ENCODE results near the gene SHE.

The SHE gene

DNA sequence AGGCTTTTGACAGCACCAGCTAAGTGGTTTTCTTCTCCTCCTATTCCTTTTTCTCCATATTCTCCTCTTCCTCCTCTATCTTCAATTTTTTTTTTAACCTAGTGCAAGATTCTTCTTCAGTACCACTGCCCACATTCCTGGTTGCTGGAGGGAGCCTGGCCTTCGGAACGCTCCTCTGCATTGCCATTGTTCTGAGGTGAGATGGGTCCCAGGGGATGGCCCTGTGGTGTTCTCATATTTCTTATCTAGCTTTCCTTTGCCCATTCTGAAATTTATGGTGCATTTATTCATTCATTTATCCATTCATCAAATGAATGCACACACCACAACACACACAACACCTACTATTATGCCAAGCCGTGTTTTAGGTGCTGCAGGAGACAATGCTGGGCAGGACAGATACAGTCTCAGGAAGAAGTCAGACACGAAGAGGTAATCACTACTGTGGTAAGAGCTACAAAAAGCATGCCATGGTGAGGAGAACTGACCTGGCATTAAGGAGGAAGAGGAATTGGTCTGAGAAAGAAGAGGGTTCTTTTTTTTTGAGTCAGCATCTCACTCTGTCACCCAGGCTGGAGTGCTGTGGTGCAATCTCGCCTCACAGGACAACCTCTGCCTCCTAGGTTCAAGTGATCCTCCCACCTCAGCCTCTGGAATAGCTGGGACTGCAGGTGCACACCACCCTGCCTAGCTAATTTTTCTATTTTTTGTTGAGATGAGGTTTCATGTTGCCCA, 47.7 kb downstream of the SHE start:
- TF ChIP-seq ZNF274 (IDR thresholded peaks at IDR 0.05; ENCODE audit: low read depth, low read length) = no peak

DNA sequence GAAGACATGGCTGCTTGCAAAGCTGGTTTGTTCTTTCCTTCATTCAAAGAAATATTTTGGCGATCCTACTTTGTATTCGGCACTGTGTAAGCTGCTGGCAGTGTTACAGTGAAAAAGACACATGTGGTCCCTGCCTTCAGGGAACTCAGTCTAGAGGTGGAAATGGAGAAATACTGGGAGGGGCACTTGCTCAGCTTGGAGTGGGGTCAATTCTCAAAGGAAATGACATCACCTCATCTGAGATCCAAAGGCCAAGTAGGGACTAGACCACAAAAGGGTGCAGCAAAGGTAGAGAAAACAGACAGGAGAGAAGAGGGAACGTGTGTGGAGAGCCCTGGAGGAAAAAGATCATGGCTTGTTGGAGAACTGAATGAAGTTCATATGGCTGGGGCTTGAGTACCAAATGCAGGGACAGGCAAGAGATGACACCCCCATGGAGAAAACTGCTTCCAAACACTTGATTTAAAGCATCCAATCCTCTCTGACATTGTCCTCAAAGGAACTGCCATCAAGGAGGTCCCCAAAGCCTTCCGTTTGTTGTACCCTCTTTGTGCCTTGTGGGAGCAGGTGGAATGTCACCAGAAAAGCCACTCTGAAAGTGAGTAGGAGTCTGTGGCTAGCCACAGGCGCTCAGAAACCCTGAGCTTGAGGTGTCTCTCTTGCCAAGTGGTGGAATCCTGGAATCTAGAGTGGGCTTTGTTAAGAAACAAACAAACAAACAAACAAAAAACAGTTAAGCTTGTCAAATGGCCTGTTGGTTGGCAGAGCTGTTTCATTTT, 48.4 kb downstream of the SHE start:
- no peak overlapping the region for H3K4me3 ChIP-seq (ENCODE audit: low read length)
- no peak for TF ChIP-seq ZNF274 (IDR thresholded peaks at IDR 0.05; ENCODE audit: low read depth, low read length)

More for the DNA sequence above, 47.7 kb downstream of the SHE start:
- H3K4me3 ChIP-seq (ENCODE audit: low read length) = no peak overlapping the region

DNA sequence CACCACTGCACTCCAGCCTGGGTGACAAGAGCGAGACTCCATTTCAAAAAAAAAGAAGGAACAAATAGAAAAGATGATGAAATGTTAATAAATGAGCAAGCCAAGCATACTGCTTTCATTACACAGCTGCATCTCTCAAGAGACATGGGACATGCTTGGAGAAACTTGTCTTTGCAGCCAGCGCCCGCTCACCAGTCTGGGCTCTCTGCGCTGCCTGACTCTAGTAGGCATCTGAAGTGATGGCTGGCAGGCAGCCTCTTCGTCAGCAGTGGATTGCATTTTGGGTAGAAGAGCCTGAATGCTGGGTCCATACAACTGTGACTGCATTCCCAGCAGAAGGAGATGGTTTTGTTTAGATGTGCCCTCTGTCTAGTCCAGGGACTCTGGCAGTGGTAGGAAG, 49.1 kb downstream of the SHE start:
- TF ChIP-seq ZNF274 (IDR thresholded peaks at IDR 0.05; ENCODE audit: low read depth, low read length) = no peak
- no peak overlapping the region for H3K4me3 ChIP-seq (ENCODE audit: low read length)

DNA sequence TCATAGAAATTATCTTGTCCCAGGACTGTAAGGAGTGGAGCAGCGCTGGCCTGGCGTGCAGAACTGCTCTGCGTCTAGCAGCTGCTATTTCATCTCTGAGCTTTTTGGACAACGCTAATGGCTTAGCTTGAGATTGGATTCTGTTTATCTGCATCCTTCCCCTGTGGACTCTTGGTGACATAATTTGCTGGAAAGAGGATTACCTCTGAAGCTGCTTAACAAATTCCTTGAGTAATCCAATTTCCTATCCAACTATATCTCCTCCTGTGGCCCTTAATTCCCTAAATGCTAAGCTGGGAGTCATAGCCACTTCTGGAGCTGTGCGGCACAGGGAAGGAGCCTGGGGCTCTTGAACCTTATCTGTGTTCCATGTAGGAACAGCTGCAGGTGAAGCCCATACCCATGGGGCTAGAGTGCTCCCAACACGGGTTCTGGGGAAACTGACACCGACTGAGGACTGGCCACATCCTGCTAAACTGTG, 53.8 kb downstream of the SHE start:
- TF ChIP-seq ZNF274 (IDR thresholded peaks at IDR 0.05; ENCODE audit: low read depth, low read length) = no peak
- H3K4me3 ChIP-seq (ENCODE audit: low read length) = no peak overlapping the region

DNA sequence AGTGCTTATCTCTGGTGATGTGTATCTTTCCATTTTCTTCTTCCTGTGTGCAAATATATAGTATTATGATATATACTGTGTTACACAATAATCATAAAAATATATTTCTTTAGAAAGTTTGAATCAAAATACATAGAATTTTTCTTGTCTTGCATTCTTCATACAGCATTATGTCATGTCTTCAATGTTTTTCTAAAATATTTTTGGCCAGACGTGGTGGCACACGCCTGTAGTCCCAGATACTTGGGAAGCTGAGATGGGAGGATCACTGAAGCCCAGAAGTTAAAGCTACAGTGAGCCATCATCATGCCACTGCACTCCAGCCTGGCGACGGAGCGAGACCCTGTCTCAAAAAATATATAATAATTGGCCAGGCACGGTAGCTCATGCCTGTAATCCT, 55.4 kb downstream of the SHE start:
- no peak overlapping the region for H3K4me3 ChIP-seq (ENCODE audit: low read length)
- TF ChIP-seq ZNF274 (IDR thresholded peaks at IDR 0.05; ENCODE audit: low read depth, low read length) = no peak

DNA sequence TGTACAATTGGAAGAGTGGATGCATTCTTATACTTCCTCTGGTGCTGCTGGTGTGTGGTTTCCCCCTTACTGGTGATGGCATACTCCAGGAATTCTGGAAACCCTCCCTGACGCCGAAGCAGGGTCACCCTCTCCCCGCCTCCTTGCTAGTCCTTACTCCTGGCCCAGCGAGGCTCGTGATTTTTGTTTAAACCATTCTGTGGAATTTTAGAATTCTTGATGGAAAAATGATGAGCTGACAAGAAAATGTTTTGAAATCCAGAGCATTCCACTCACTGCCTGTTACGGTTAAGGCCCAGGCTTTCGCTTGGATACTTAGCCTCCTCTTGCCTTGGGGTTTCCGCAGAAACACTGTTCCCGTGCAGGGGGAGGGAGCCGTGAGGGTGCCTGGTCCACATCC, 55.9 kb downstream of the SHE start:
- TF ChIP-seq ZNF274 (IDR thresholded peaks at IDR 0.05; ENCODE audit: low read depth, low read length) = no peak
- no peak overlapping the region for H3K4me3 ChIP-seq (ENCODE audit: low read length)

DNA sequence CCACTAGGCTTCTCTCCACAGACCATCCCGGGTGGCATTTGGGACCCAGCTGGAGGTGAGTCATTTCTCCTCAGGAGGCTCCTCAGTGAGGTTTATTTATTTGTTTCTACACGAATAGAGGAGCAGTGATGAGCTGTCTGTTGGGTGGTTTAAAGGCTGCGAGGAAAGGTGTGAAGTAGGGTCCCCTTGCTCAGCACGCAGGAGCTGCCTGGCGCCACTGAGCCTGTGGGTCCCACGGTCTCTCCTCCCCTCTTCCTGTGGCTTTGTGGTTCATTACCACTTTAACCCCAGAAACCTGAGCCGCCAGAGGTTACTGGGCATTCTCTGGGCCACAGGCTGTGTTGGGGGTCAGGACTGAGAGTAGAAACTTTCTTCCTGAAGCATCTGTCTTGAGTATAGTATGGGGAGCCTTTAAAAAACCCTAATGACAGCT, 57.2 kb downstream of the SHE start:
- TF ChIP-seq ZNF274 (IDR thresholded peaks at IDR 0.05; ENCODE audit: low read depth, low read length) = no peak
- H3K4me3 ChIP-seq (ENCODE audit: low read length) = no peak overlapping the region

DNA sequence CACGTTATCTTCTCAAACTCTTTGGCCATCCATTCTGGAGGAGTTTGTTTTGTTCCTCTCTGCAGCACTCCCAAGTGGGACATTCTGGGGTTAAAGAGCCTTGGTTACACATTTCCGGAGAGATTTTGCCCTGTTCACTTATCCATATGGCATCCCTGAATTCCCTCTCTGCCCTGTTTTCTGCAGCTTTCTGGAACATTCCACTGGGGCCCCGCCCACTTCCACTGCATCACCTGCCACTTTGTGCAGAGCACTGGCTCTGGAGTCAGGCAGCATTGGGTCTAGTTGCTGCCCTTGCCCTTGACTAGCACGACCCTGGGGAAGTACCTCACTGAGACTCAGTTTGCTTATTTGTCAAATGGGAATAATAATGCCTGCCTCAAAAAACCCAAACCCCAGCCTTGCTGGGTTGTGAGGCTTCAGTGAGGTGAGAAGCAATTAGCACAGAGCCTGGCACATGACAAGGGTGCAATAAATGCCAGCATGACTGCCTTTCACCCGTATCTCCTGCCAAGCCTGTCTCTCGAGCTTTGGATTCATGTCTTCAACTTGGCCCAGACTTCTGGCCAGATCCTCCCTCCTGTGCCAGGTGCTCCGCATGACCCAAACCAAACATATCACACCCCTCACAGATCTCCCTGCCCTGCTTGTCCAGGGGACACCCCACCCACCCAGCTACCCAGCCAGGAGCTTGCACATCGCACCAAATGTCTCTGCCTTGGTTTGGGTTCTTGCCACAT, 58.8 kb downstream of the SHE start:
- no peak for TF ChIP-seq ZNF274 (IDR thresholded peaks at IDR 0.05; ENCODE audit: low read depth, low read length)
- H3K4me3 ChIP-seq (ENCODE audit: low read length) = no peak overlapping the region

DNA sequence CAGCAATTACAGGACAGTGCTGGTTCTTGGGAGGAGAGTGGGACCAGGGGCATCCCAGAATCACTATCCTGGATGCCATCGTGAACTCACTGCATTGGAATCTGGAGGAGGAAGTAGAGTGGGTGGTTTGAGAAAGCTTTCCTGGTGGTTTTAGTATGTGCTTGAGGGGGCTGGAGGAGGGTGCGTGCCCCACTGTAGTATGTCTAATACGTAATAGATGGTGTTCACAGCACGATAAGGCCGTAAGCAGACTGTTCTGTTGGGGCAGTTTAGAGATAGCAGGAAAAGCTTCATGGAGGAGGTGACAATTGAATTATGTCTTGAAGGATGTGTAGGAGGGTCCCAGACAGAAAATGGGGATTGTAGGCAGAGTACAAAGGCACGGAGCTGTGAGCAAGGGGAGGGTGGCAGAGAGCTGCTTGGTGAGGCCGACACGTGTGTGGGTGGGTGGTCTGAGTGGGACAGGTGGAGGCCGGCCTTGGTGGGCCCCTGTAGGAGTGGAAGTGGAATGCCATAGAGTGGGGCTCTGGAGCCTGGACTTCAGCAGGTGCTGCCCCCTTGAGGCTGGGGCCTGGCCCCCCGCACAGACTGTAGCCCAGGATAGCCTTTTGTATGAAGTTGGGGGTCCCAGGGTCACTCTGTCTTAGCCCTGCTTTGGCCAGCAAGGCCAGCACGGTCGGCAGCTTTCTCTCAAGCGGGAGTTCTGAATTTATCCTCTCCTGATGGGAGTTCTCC, 60.0 kb downstream of the SHE start:
- no peak overlapping the region for H3K4me3 ChIP-seq (ENCODE audit: low read length)
- no peak for TF ChIP-seq ZNF274 (IDR thresholded peaks at IDR 0.05; ENCODE audit: low read depth, low read length)

DNA sequence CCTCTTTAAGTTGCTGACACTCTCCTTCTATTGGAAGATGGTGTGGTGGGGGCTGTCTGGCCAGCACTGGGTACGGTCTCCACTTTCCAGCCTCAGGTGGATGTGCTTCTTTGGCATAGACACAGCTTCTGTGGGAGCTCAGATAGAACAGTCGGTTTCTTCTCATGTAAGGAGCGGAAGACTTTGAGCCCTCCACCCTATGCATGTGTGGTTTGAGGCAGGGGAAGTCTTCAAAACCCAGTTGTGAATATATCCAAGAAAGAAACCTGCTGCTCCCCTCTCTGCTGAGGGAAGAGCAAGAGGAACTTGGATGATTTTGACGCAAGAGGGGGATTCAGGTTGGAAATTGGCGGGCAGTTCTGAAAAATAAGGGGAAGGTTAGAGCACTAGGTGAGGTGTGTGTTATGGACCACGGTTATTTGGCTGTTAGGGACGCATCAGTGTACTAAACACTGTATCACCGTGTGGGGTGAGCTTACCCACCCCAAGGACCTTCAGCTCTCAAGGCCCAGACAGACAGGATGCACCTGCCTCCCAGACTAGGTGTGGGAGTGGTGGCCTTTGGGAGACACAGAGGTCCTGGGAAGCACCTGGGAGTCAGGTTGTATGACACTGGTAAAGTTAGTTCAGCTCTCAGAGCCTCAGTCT, 60.8 kb downstream of the SHE start:
- no peak overlapping the region for H3K4me3 ChIP-seq (ENCODE audit: low read length)
- TF ChIP-seq ZNF274 (IDR thresholded peaks at IDR 0.05; ENCODE audit: low read depth, low read length) = no peak

DNA sequence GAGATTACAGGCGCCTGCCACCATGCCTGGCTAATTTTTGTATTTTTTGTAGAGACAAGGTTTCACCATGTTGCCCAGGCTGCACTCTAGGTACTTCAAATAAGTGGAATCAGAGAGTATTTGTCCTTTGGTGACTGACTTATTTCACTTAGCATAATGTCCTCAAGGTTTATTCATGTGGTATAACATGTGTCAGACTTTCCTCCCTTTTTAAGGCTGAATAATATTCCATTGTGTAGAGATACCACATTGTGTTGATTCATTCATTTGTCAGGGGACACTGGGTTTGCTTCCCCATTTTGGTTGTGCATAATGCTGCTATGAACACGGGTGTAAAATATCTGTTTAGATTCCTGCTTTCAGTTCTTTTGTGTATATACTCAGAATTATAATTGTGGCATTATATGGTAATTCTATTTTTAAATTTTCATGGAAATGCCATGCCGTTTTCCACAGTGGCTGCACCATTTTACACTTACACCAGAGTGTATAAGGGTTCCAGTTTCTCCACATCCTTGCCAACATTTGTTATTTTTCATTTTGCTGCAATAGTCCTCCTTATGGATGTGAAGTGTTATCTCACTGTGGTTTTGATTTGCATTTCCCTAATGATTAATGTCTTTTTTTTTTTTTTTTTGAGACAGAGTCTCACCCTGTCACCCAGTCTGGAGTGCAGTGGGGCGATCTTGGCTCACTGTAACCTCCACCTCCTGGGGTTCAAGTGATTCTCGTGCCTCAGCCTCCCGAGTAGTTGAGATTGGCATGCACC, 62.0 kb downstream of the SHE start:
- H3K4me3 ChIP-seq (ENCODE audit: low read length) = peak overlapping the region; percentile 24; the same call in 1 of the 2 replicates
- no peak for TF ChIP-seq ZNF274 (IDR thresholded peaks at IDR 0.05; ENCODE audit: low read depth, low read length)

DNA sequence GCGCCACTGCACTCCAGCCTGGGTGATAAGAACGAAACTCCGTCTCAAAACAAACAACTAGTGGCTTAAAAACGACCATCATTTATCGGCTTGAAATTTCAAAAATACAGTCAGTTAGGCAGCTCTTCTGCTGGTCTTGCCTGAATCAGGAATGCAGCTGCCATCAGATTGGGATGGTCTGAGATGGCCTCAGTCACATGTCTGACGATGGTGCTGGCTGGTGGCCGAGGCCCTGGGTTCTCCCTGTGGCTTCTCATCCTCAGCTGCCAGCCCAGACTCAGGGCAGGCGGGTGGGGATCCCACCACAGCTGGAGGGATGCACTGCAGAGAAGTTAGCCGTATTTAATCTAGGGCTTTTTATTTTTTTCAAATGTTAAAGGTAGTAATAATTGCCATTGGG, 65.8 kb downstream of the SHE start:
- no peak overlapping the region for H3K4me3 ChIP-seq (ENCODE audit: low read length)
- TF ChIP-seq ZNF274 (IDR thresholded peaks at IDR 0.05; ENCODE audit: low read depth, low read length) = no peak

All from GM08714 (cell line).